Measurements from ENCODE around the gene SLC24A3.

DNA sequence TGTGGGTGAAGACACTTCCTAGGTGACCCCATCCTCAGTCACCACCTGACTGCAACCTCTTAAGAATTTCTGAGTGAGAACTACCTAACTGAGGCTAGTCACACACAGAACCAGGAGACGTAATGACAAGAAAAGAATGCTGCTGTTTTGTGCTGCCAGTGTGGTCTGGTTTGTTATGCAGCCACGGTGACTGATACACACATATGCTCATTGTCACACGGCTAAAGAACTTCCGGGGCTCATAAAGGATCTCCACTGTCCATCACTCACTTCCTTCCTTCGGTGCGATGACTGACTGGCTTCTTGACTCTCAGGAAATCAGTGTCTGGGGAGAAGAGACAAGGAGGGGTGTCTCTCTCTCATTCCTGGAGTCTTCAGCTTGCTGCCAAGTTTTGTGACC, 88.0 kb downstream of the SLC24A3 start:
- TF ChIP-seq, protein P1, sequence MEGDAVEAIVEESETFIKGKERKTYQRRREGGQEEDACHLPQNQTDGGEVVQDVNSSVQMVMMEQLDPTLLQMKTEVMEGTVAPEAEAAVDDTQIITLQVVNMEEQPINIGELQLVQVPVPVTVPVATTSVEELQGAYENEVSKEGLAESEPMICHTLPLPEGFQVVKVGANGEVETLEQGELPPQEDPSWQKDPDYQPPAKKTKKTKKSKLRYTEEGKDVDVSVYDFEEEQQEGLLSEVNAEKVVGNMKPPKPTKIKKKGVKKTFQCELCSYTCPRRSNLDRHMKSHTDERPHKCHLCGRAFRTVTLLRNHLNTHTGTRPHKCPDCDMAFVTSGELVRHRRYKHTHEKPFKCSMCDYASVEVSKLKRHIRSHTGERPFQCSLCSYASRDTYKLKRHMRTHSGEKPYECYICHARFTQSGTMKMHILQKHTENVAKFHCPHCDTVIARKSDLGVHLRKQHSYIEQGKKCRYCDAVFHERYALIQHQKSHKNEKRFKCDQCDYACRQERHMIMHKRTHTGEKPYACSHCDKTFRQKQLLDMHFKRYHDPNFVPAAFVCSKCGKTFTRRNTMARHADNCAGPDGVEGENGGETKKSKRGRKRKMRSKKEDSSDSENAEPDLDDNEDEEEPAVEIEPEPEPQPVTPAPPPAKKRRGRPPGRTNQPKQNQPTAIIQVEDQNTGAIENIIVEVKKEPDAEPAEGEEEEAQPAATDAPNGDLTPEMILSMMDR (IDR thresholded peaks at IDR 0.05) = no peak
- TF ChIP-seq TCF7L2 (IDR thresholded peaks at IDR 0.05; ENCODE audit: low read depth, low read length) (no peak), POLR2AphosphoS5 (IDR thresholded peaks at IDR 0.05; ENCODE audit: low read depth, low read length) (no peak)
- TF ChIP-seq, protein P2, sequence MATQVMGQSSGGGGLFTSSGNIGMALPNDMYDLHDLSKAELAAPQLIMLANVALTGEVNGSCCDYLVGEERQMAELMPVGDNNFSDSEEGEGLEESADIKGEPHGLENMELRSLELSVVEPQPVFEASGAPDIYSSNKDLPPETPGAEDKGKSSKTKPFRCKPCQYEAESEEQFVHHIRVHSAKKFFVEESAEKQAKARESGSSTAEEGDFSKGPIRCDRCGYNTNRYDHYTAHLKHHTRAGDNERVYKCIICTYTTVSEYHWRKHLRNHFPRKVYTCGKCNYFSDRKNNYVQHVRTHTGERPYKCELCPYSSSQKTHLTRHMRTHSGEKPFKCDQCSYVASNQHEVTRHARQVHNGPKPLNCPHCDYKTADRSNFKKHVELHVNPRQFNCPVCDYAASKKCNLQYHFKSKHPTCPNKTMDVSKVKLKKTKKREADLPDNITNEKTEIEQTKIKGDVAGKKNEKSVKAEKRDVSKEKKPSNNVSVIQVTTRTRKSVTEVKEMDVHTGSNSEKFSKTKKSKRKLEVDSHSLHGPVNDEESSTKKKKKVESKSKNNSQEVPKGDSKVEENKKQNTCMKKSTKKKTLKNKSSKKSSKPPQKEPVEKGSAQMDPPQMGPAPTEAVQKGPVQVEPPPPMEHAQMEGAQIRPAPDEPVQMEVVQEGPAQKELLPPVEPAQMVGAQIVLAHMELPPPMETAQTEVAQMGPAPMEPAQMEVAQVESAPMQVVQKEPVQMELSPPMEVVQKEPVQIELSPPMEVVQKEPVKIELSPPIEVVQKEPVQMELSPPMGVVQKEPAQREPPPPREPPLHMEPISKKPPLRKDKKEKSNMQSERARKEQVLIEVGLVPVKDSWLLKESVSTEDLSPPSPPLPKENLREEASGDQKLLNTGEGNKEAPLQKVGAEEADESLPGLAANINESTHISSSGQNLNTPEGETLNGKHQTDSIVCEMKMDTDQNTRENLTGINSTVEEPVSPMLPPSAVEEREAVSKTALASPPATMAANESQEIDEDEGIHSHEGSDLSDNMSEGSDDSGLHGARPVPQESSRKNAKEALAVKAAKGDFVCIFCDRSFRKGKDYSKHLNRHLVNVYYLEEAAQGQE (IDR thresholded peaks at IDR 0.05; ENCODE audit: insufficient read depth in 1 of 2, low read depth in 2 of 2, low read length in 1 of 2) = no peak

Measured in Panc1 (cell line).